Measurements from ENCODE around the gene CSRNP3. TPM values are rescaled to one million over a fixed set of nuclear protein-coding genes. Genes with fewer than 3 reads are reported as not detected.

Gene CSRNP3
- total RNA-seq, 3 donors from 2014 or later, result 2.0 to 5.2 (median 4.6) TPM

DNA sequence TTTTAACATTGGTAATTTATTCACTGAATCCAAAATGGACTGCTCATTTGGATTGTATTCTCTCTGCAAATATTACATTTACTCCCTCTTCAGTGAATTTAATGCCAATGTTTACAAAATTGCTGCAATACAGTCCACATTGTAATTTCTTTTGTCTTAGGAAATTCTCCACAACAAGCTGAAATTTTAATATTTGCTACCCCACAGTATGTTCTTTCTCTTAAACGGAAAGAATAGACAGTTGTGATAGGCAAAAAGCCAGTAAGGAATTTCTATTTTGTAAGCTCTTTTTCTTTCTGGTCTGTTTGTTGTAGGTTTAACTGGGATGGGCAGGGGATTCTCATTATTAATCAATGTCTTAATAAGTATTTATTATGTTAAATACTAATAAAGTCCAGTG, 92.0 kb downstream of the CSRNP3 start:
- no peaks in the 10 kb centered on the region for H3K9me3 ChIP-seq
- ATAC-seq (no peak), DNase-seq (no peak)
- intact Hi-C loops (cut with DNase I, micrococcal nuclease), result no loop called here
- H3K36me3 ChIP-seq (ENCODE audit: low read depth), result no peaks in the 10 kb centered on the region
- H3K4me3 ChIP-seq, result no peak overlapping the region
- TF ChIP-seq, protein P1, sequence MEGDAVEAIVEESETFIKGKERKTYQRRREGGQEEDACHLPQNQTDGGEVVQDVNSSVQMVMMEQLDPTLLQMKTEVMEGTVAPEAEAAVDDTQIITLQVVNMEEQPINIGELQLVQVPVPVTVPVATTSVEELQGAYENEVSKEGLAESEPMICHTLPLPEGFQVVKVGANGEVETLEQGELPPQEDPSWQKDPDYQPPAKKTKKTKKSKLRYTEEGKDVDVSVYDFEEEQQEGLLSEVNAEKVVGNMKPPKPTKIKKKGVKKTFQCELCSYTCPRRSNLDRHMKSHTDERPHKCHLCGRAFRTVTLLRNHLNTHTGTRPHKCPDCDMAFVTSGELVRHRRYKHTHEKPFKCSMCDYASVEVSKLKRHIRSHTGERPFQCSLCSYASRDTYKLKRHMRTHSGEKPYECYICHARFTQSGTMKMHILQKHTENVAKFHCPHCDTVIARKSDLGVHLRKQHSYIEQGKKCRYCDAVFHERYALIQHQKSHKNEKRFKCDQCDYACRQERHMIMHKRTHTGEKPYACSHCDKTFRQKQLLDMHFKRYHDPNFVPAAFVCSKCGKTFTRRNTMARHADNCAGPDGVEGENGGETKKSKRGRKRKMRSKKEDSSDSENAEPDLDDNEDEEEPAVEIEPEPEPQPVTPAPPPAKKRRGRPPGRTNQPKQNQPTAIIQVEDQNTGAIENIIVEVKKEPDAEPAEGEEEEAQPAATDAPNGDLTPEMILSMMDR (IDR thresholded peaks at IDR 0.05), result no peak
- no peaks in the 10 kb centered on the region for H3K4me1 ChIP-seq (ENCODE audit: low read depth)

DNA sequence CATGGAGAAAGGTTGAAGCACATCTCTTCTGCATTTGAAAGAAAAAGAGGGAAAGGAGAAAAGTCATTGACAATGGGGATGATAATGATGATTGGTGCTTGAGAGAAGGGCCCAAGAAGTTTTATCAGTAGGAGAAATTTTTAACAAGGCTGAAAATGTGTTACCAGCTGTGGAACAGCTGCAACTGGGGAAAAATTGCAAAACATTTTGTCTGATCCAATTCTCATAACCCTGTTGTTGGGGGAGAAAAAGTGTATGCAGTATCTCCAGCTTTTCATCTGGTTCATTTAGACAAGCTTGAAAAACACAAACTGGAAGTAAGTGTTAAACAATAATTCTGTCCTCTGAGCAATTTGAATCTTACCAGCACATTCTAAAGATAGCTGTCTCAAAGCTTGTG, 92.7 kb downstream of the CSRNP3 start:
- H3K9me3 ChIP-seq, result no peaks in the 10 kb centered on the region
- TF ChIP-seq, protein P1 (IDR thresholded peaks at IDR 0.05), result no peak
- intact Hi-C loops (cut with DNase I, micrococcal nuclease), result no loop called here
- H3K4me1 ChIP-seq (ENCODE audit: low read depth), result no peaks in the 10 kb centered on the region
- H3K36me3 ChIP-seq (ENCODE audit: low read depth), result no peaks in the 10 kb centered on the region
- no peak overlapping the region for H3K4me3 ChIP-seq
- DNase-seq (no peak), ATAC-seq (no peak)

DNA sequence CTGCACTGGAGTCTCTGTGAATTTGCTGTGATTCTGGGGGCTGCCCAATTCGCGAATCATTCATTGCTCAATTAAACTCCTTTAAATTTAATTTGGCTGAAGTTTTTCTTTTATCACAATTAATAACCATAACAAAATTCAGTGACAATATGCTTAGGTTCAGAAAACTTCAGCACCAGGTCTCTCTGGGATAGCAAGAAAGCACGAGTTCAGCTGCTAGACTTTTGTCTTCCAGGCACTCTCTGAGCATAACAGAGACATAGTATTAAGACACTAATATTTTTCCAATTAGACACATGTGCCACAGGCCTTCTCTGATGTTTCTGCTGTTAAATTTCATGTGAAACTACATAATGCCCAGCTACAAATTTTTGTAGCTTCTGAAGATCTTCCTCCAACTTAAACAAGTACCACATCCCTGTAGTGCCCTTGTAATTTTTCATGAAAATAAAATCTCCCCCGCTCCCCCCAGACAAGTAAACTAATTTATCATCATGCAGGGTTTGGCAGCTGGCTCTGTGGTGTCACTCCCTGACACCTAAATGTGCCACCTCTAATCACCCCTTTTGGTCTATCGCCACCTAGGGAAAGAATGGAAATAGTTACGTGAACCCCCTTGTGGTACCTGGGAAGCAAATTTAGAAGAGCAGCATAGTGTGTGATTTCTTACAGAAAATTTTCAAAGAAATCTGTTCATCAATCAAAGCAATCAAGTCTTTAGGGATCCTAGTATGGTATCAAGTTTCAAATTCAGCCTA, 94.1 kb downstream of the CSRNP3 start:
- DNase-seq (no peak), ATAC-seq (no peak)
- H3K9me3 ChIP-seq, result no peaks in the 10 kb centered on the region
- H3K36me3 ChIP-seq (ENCODE audit: low read depth), result no peaks in the 10 kb centered on the region
- intact Hi-C loops (cut with DNase I, micrococcal nuclease), result no loop called here
- H3K4me1 ChIP-seq (ENCODE audit: low read depth), result no peaks in the 10 kb centered on the region
- no peak overlapping the region for H3K4me3 ChIP-seq
- TF ChIP-seq, protein P1 (IDR thresholded peaks at IDR 0.05), result no peak

DNA sequence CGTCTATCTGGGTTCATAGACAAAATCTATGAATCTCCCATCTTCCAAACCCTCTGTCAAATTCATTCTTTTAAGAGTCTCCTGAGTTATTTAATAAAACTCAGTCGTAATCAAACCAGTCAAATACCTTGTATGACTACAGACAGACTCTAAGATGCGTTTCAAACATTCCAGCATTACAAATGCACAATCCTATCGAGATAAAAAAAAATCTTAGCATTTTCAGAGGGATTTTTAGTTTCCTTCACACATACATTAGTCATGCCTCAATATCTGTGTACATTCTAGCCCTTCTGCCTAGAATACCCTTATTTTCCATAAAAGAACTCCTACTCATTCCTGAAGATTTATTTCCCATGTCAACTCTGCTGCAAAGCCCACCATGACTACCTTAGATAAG, 96.5 kb downstream of the CSRNP3 start:
- intact Hi-C loops (cut with DNase I, micrococcal nuclease), result no loop called here
- Histone ChIP-seq H3K9me3 (no peaks in the 10 kb centered on the region), H3K36me3 (ENCODE audit: low read depth) (no peaks in the 10 kb centered on the region), H3K4me1 (ENCODE audit: low read depth) (no peaks in the 10 kb centered on the region), H3K4me3 (no peak overlapping the region)
- TF ChIP-seq, protein P1 (IDR thresholded peaks at IDR 0.05), result no peak
- no peak for DNase-seq
- ATAC-seq, result no peak

GRCh38 chr2:165567273-165567672, 97.8 kb downstream of the CSRNP3 start:
- H3K4me1 ChIP-seq (ENCODE audit: low read depth), result no peaks in the 10 kb centered on the region
- no peaks in the 10 kb centered on the region for H3K36me3 ChIP-seq (ENCODE audit: low read depth)
- TF ChIP-seq, protein P1 (IDR thresholded peaks at IDR 0.05), result no peak
- no peaks in the 10 kb centered on the region for H3K9me3 ChIP-seq
- intact Hi-C loops (cut with DNase I, micrococcal nuclease), result no loop called here
- DNase-seq, result no peak
- ATAC-seq, result no peak
- H3K4me3 ChIP-seq, result no peak overlapping the region

Measured in mucosa of descending colon (tissue), 3 donors.